OCI-M2 (cell line): ENCODE measurements around the gene NCOA4.
"Not testable (repeated sequence)": the region's sequence is repeated elsewhere in the genome, so short reads cannot be mapped to it uniquely, and the experiment has no call there.

ENCODE experiments used
- DNase-seq: peaks from one replicate; lab custom pipeline; 2025; ENCODE audit not compliant: unreplicated experiment; lab: John Stamatoyannopoulos, UW

NCOA4 gene

GRCh38 chr10:46052791-46053375 is 22.5 kb upstream of the NCOA4 start:
- no peak for DNase-seq

DNA sequence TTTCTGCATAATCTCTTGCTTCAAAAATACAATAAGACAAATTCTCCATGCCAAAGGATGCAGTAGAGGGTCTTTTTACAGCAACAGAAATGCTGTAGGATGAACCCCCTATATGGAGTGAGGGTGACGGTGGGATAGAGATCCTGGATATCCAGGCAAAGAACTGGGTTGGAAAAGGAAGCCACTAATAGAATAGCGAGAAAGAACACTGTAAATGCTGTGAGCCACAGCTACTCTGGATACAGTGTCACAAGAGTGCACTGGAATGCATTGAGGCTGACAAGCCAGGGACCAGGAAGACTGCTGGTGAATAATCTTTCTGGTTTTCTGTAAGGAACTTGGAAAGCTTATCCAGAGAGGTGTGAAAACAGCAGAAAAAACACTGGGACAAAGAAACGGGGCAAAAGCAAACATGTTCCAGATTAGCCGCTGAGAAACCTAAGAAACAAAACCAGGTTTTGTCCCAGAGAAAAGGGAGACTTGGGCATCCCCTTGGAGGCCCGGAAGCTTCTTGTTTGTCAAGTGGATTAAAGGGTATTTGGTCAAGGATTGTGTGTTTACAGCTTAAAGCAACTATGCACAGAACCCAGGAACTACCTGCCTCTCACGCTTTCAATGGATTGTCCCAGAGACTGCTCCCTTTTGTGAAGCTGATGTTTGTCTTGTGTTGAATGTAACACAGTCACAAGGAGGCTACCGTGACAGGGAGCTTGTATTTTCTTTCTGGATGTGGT is 21.8 kb upstream of the NCOA4 start:
- DNase-seq = no peak

- DNase-seq = no peak
Observed at GRCh38 chr10:46050941-46051623, 20.7 kb upstream of the NCOA4 start.

GRCh38 chr10:46049497-46049831 is 19.0 kb upstream of the NCOA4 start:
- not testable (repeated sequence) for DNase-seq

DNA sequence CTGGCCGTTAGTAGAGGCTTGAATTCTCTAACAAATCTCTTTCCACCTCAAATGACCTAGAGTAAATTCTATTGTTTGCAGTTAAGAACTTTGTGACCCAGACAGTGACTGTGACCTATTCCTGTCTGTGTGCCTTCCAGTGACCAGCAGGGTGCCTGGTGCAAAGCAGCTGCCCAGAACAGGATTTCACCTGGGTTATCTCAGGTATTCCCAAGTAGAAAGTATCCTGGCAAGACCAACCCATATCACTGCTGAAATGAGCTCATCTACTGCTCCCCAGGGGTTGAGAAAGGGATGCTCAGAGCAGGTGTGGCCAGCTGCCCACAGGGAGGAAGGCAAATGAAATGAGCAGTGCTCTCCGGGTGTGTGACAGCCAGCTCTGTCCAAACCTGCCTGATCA is 17.7 kb upstream of the NCOA4 start:
- no peak for DNase-seq

DNA sequence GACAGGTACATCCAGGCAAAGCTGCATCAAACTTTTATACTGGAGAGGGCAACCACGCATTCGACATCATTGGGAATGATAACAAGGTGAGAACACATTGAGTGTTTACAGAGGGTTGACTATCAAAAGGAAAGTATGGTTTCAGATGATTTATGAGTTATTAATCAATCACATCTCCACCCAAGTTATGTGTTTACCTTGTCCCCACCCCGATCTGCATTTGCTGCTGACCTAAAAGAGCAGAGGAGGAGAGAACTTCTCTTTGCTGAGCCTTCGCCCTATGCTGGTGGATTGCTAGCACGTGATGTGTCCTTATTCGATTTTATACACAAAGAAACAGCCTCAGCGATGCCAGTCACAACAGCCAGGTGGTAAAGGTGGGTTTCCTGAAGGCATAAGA is 15.8 kb upstream of the NCOA4 start, which contains the start of gene MSMB:
Gene MSMB (minus strand): TSS at position 9 of the 400 bp plus-strand sequence. CDS start 32 bp downstream, outside the sequence.
- no peak for DNase-seq

- DNase-seq = no peak
Observed at GRCh38 chr10:46042527-46042926, 12.1 kb upstream of the NCOA4 start.

GRCh38 chr10:46040004-46040403 is 9.6 kb upstream of the NCOA4 start:
- DNase-seq = no peak

DNA sequence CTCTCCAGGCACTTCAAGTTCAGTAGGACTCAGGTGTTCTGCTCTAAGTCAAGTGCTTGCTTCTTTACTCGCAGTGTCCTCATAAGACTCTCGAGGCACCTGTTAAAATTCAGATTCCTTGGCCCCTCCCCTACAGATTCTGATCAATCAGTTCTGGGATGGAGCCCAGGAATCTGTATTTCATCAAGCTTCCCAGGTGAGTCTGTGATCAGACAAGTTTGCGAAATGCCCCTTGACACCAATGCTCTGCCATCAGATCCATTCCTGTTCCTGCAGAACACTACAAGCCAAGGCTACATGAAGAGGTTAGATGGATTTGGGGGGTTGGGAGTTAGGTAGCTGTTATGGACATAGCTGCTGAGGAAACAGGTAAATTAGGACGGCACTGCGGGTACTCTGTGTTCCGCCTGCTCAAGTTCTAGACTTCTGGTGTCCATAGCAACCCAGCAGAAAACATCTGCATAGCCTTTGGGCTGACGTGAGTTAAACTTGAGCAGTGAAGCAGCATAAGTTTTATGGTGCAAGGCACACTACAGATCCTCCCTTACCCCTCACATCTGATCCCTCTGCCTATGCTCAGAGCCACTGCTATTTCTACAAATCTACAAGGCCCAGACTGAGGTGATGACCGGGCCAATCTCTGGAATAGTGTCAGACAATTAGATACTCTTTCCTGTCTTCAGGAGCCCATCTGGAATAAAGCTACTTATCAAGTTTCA is 6.8 kb upstream of the NCOA4 start:
- DNase-seq = no peak

GRCh38 chr10:46035923-46036849 is 5.8 kb upstream of the NCOA4 start:
- DNase-seq = no peak

DNA sequence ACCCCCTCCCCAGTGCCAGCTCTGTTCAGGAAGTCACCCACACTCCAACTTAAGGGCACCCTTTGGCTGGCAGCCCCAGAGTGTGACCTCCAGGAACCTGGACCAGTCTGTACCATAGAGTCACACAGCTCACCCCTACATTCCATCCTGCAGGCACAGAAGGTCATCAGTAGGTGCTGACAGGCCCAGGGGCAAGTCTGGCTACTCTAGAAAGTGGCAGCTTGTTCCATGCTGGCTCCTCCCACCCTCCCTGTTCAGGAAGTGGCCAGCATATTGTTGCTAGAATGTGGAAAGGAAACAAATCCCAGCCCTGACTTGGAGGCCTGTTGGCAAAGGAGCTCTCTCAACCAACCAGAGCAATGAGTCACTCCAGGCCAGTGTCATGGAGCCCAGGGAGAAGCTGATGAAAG is 3.2 kb upstream of the NCOA4 start:
- DNase-seq = no peak

- DNase-seq = no peak
Observed at GRCh38 chr10:46031648-46032532, 1.5 kb upstream of the NCOA4 start.

DNA sequence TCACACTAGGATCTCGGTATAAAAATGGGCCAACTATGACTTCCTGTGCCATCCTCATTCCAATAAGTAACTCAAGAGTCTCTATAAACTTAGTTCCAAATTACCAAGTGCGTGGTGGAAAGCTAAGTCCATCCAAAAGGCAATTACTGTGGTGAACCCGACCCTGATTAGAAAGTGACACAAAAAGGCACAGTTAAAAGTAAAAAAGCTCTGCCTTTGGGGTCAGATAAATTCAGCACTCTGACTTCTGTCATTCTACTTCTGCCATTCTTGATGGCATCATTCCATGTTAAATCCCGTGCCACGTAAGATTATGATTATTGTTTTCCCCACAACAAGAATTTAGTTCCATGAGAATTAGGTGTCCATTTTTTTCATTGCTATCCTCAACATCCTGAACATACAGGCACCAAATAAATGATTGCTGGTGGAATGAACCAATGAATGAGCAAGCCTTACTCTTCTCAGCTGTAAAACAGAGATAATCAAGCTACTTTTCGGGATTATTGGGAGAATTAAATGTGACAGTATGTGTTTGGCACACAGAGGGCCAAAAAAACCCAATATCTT is 877 bp downstream of the NCOA4 start:
- no peak for DNase-seq

DNA sequence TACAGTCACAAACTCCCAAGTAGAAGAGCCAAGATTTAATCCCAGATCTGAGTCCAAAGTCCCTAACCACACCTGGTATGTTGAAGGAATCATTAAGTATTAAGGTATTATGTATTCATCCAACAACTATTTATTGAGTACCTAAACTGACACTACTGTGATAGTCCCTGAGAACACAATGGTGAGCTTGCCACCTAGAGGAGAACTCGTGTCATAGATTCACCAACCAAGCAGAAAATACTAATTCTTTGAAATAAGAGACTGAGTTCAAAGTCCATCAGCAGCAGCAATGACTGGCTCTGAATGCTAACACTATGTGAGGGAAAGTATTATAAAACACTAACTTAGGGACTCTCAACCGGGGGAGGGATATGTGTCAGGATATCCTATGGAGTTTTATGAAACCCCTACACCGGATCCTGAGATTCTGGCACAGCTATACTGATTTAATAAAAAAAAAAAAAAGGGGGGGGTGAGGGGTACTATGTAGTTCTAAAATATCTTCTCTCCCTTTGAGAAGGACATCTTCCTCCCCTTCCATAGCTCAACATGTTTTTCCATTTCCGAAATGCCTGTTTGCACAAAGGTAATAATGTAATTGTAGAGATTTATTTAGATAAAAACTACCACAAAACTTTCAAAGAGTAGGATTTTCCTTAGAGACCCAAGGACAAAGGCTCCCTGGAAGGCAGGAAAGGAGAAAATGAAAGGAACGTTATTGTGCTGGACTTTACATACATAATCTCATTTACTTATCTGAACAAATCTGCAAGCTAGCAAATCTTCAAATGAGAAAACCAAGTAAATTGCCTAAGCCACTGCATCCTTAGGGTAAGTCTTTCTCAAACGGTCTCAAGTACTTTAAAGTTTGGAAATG is 1.6 kb downstream of the NCOA4 start:
- no peak for DNase-seq

DNA sequence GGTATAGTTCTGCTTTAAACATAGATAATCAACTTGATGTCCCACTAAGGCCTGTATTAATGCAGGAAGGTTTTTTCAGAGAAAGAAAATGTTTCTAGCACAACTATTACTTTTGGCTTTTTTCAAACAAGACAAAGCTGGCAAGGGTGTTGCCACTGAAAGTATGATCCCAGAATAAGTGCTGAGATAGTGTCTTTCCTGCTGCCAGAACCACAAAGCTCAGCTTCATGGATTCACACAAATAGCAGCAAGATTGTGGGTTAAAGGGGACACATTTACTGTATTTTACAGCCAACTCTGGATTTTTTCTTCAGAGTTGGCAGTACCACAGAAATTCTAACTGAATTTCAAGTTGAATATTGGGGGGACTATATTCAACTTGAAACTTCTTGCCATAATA is 4.3 kb downstream of the NCOA4 start:
- DNase-seq = no peak

- no peak for DNase-seq
Observed at GRCh38 chr10:46025406-46025805, 5.0 kb downstream of the NCOA4 start.

GRCh38 chr10:46024948-46025347 is 5.5 kb downstream of the NCOA4 start:
- no peak for DNase-seq

DNA sequence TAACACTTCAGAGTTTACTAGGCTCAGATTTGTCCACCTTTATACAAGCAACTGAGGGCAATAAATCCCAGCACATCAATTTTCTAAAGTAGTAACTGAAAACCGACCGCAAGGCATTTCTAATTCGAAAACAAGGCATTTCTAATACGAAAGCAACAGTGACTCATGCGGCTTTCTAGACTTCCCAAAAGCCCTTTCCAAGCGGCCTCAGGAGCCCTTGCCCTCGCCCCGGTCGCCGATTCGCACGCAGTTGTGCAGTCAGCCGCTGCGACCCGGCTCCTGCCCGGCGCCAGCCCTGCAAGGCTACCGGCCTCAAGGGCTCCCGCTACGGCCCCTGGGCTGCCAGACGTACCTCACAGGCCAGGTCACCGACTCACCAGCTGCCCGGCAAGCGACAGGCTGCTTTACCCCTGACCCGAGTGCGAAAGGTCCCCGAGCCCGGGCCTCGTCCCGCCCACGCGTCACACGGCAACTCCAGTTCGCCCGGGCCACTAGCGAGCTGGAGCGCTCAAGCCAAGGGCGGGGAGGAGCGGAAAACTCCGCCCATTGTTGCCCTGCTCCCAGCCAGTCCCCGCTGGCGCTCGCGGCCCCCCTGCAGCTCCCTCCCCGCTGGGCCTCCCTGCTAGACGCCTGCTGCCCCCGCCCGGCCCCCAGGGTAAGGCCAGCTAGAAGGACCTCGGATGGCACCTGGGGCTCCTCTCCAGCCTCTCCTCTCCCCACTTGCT is 7.3 kb downstream of the NCOA4 start:
- DNase-seq = no peak
